HG02970 (cell line): Measurements from ENCODE around the gene MTSS2.

Source experiments
- ATAC-seq: cut with Tn5 transposase; IDR thresholded peaks from one replicate; pipeline ENCODE4 v1.9.1; 2021; ENCODE audit warnings: mild to moderate bottlenecking, moderate library complexity, moderate number of reproducible peaks; ENCODE audit not compliant: unreplicated experiment, low FRiP score

Gene MTSS2

GRCh38 chr16:70701036-70701435, 15.2 kb upstream of the MTSS2 start:
- no peak for ATAC-seq

GRCh38 chr16:70700101-70701020, 14.5 kb upstream of the MTSS2 start:
- no peak for ATAC-seq

- ATAC-seq: no peak
These were observed 13.8 kb upstream of the MTSS2 start for GRCh38 chr16:70699696-70700095.

- ATAC-seq: no peak
These were observed 13.0 kb upstream of the MTSS2 start for GRCh38 chr16:70698901-70699300.

- no peak for ATAC-seq
These were observed 11.8 kb upstream of the MTSS2 start for GRCh38 chr16:70697594-70698170.

- ATAC-seq: no peak
These were observed 11.2 kb upstream of the MTSS2 start for GRCh38 chr16:70696952-70697593.

- no peak for ATAC-seq
These were observed 10.5 kb upstream of the MTSS2 start for GRCh38 chr16:70696355-70696754.

- no peak for ATAC-seq
These were observed 9.6 kb upstream of the MTSS2 start for GRCh38 chr16:70695331-70696070.

GRCh38 chr16:70694868-70695218, 9.0 kb upstream of the MTSS2 start:
- ATAC-seq: no peak

GRCh38 chr16:70694088-70694867, 8.4 kb upstream of the MTSS2 start:
- no peak for ATAC-seq

GRCh38 chr16:70692873-70693671, 7.2 kb upstream of the MTSS2 start:
- ATAC-seq: no peak

GRCh38 chr16:70692130-70692872, 6.4 kb upstream of the MTSS2 start:
- ATAC-seq: no peak

GRCh38 chr16:70691223-70692129, 5.6 kb upstream of the MTSS2 start:
- ATAC-seq: no peak

GRCh38 chr16:70689970-70690891, 4.4 kb upstream of the MTSS2 start:
- ATAC-seq: no peak

GRCh38 chr16:70689035-70689969, 3.4 kb upstream of the MTSS2 start:
- no peak for ATAC-seq
